ENCODE results near the gene DNAJB2. TPM values are rescaled to one million over a fixed set of nuclear protein-coding genes. Genes with fewer than 3 reads are reported as not detected.
"Not testable (repeated sequence)": the region's sequence is repeated elsewhere in the genome, so short reads cannot be mapped to it uniquely, and the experiment has no call there.

DNAJB2 gene
- polyA plus RNA-seq, 1 donor from 2014 or later = 7.8 TPM

DNA sequence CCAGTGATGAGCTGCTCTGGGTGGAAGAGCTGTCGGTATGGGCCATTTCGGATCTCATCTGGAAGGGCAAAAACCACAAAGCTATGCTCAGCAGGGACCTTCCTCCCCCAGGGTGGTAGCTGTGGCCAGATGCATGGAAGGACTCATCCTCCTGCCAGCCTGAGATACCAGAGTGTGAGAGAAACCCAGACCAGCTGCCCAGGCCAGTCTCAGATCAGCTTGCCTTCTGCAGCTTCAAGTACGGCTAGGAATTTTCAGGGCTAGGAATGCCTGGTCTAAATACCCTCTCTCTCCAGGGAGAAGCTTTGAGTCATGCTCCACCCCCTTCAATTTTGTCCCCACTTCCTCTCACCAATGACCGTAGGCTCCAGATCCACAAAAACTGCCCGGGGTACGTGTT, 27.5 kb upstream of the DNAJB2 start:
- Mint-ChIP-seq H3K4me3 (peak overlapping the region; percentile 84 to 97 (median 95)), H3K27ac (peak overlapping the region; percentile 59 to 88 (median 85)), H3K27me3 (no peaks in the 10 kb centered on the region), H3K9me3 (no peaks in the 10 kb centered on the region), H3K4me1 (peaks cover 42 to 65% (median 49%) of the 10 kb centered on the region in 3 donors), H3K36me3 (peaks cover 7% of the 10 kb centered on the region)

DNA sequence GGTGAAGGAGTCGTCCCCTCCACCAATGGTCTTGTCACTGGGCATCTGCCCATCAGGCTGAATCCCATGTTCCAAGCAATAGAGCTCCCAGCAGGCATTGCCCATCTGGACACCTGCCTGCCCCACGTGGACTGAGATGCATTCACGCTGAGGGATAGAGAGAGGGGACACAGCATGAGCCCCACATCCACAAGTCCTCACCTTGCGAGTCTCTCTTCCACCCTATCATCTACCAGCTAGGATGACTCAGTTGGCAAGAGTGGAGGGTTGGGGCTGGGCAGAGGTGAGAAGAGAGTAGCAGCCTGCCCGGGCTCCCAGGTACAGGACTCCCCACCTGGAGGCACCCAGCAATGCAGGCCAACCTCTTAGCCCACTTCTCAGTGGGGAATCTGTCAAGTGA, 27.1 kb upstream of the DNAJB2 start:
- peaks cover 7% of the 10 kb centered on the region for H3K36me3 Mint-ChIP-seq
- peak overlapping the region; percentile 84 to 97 (median 95) for H3K4me3 Mint-ChIP-seq
- H3K27ac Mint-ChIP-seq = peak overlapping the region; percentile 59 to 88 (median 88)
- H3K4me1 Mint-ChIP-seq = peaks cover 41 to 60% (median 49%) of the 10 kb centered on the region in 3 donors
- no peaks in the 10 kb centered on the region for H3K27me3 Mint-ChIP-seq
- no peaks in the 10 kb centered on the region for H3K9me3 Mint-ChIP-seq

DNA sequence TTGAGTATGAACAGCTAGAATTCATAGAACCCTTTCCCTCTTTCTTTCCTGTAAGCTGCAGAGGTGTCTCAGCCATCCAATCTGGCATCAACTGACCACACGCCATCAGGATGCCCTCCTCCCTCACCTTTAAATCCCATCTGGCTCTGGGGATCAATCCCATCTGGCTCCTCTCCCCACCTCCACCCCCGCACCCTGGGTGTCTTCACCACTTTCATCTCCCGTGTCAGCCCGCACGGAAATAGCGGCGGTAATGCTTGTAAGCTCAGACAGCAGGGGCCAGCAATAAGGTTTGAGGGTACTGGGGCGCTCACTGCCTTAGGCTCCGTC, 26.6 kb upstream of the DNAJB2 start:
- no peaks in the 10 kb centered on the region for H3K9me3 Mint-ChIP-seq

DNA sequence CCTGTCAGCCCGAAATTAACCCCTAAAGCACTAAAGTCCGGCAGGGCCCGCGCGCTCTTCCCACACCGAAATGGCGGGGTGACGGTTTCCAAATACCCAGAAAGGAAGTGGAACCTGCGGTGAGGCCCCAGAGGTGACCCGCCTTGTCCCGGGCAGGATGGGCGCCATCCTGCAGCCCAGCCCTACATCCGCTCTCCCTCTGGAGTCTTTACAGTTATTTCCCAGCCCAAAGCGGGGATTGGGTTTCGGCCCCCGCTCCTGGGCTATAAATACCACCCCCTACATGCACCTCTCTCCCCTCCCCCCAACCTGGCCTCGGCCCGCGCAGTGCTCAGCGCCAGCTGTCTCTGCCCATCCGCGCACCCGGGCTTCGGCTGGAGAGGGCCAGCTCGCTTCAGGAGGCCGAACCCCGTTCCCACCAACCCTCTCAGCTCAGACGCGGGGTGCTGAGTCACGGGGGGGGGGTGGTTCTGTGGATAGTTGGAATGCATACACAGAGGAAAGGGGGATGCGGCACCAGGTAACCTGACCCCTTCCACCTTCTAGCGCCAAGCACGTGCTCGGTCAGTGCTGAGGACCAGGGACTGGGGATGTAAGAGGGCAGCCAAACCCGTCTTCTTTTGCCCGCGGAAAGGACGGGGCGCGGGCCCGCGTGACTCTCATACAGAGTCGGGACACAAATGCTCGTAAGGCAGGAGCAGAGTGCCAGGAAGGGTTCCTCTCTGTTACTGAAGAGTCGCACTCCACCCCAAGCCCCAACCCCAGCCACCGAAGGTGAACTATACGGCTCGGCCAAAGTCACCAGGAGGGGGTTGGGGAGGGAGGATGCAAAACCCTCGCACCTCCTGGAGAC, 26.0 kb upstream of the DNAJB2 start, which contains the start of gene TUBA4B:
TSS of gene TUBA4B (plus strand) at position 344 of the 853 bp plus-strand sequence. CDS start at position 509, 165 bp downstream.
- H3K9me3 Mint-ChIP-seq = no peaks in the 10 kb centered on the region
- peaks cover 33 to 50% (median 43%) of the 10 kb centered on the region in 3 donors for H3K4me1 Mint-ChIP-seq
- no peaks in the 10 kb centered on the region for H3K27me3 Mint-ChIP-seq
- H3K4me3 Mint-ChIP-seq = peak within 1 kb of the TSS; percentile 84 to 97 (median 95)
- H3K27ac Mint-ChIP-seq = peak within 1 kb of the TSS; percentile 88 to 99 (median 88)
- peaks cover 6% of the 10 kb centered on the region for H3K36me3 Mint-ChIP-seq

More for the DNA sequence above, 26.6 kb upstream of the DNAJB2 start:
- peak overlapping the region; percentile 84 to 97 (median 95) for H3K4me3 Mint-ChIP-seq
- peaks cover 39 to 56% (median 47%) of the 10 kb centered on the region in 3 donors for H3K4me1 Mint-ChIP-seq
- H3K36me3 Mint-ChIP-seq = peaks cover 7% of the 10 kb centered on the region
- H3K27me3 Mint-ChIP-seq = no peaks in the 10 kb centered on the region
- peak overlapping the region; percentile 88 to 94 (median 88) for H3K27ac Mint-ChIP-seq

DNA sequence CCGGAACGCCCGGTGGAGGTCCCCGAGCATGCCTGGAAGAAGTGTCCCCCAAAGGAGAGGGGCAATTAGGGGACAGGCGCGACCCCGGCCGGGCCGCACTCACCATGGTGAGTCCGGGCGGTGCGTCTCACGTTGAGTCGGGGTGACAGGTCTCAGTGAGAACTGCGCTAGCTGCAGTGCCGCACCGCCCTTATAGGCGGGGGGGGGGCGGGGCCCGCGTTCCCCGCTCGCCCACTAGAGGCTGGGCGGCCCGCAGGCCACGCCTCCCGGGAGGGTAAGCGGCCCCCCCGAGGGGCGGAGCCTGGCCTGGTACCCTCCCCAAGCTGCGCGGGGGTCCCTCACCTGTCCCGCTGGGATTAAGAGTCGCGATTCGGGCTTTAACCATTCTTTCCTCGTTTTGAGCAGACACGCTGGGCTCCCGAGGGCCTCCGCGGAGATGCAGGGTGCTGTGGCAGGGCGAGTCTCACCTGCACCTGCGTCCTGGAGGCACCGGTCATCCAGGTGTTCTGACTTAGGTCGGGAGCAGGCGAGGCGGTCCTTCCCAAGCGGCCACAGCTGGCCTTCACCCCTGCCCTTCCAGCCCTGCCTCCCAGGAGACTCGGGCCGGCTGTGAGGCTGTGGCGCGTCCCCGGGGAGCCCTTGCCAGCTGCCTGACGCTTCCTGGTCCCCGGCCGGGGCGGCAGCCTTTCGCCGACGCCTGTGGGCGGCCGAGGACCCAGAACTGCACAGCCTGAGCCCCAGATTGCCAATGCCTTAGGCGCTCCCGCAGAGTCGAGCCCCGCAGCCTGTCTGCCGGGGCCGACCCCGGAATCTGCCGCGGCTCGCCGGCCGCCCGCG, 25.2 kb upstream of the DNAJB2 start, which contains the start of gene TUBA4A:
TSS of gene TUBA4A (minus strand) at position 166 of the 837 bp plus-strand sequence. CDS start at position 106, 60 bp downstream.
- Mint-ChIP-seq H3K4me1 (peaks cover 29 to 42% (median 36%) of the 10 kb centered on the region in 3 donors), H3K36me3 (peaks cover 6% of the 10 kb centered on the region), H3K9me3 (no peaks in the 10 kb centered on the region), H3K27me3 (no peaks in the 10 kb centered on the region), H3K27ac (peak within 1 kb of the TSS; percentile 88 to 99 (median 88)), H3K4me3 (peak within 1 kb of the TSS; percentile 84 to 97 (median 95))

DNA sequence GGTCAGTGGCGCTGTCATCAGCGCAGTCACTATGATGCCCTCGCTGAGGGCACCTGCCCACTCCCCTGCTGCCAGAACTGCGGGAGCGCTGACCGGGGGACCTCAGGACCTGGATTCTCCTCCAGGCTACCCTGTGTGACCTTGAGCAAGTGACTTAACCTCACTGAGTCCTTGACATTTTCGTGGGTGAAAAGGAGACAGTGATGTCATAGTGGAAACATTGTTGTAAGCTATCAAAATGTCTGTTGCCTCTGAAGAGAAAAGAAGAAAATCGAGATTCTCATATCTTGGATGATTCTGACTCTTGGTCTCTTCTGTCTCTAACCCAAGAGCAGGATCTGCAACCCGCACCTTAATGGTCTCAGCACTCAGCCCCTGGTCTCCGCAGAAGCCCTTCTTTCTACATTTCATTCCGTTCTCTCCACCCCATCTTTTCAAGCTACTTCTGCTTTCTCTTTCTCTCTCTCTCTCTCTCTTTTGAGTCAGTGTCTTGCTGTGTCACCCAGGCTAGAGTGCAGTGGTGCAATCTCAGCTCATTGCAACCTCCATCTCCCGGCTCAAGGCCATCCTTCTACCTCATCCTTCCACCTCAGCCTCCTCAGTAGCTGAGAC, 24.5 kb upstream of the DNAJB2 start:
- Mint-ChIP-seq H3K4me1 (peaks cover 22 to 36% (median 29%) of the 10 kb centered on the region in 3 donors), H3K4me3 (peak overlapping the region; percentile 84 to 97 (median 95)), H3K36me3 (peaks cover 6% of the 10 kb centered on the region), H3K27ac (peak overlapping the region; percentile 88 to 99 (median 88)), H3K9me3 (no peaks in the 10 kb centered on the region), H3K27me3 (no peaks in the 10 kb centered on the region)

DNA sequence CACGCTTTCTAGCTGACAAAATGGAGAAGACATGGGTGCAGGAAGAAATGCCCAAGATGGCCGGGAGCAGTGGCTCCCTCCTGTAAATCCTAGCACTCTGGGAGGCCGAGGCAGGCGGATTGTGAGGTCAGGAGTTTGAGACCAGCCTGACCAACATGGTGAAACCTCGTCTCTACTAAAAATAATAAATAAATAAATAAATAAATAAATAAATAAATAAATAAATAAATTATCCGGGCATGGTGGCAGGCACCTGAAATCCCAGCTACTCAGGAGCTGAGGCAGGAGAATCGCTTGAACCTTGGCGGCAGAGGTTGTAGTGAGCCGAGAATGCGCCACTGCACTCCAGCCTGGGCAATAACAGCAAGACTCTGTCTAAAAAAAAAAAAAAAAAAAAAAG, 20.2 kb upstream of the DNAJB2 start:
- H3K27ac Mint-ChIP-seq = peak overlapping the region in 1 of 3 donors; percentile 39
- H3K36me3 Mint-ChIP-seq, H3K4me3 Mint-ChIP-seq, H3K9me3 Mint-ChIP-seq, H3K4me1 Mint-ChIP-seq, H3K27me3 Mint-ChIP-seq: not testable (repeated sequence)

DNA sequence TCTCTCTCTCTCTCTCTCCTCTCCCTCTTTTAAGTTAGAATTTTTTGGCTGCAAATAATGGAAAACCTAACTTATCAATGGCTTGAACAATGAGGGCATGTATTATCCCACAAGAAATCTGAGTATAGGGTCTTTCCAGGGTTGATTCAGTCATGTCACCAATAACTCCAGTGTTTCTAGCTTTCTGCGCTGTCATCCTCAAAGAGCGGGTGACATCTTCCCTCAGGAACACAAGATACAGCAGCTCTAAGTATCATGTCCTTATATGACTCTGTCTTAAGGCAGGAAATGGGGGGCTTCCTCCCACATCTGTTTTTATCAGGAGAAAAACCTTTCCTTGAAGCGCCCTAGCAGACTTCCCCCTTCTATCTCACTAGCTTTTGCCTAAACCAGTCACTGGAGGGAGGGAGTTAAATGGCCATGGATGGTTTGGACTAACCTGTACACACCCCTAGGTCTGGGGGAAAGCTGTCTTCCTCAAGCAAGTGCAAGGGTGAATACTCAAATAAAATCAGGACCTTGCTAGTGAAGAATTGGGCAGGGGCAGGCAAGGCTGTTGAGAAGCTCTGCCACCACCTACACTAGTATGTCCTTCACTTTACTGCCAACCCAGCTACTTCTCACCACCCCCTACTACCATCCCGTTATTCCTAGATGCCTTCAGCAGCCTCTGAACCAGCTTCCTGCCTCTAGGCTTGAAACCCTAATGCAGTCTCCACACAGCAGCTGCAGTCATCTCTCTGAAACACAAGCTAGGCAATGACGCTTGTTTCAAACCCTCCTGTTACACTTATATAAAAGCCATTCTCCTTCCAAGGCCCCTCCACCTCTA, 17.9 kb upstream of the DNAJB2 start:
- Mint-ChIP-seq H3K36me3 (peaks cover 2% of the 10 kb centered on the region), H3K27ac (peak overlapping the region in 1 of 3 donors; percentile 40), H3K27me3 (no peaks in the 10 kb centered on the region), H3K4me3 (peak overlapping the region in 1 of 4 donors; percentile 40), H3K9me3 (no peaks in the 10 kb centered on the region), H3K4me1 (peaks cover 0 to 4% (median 0%) of the 10 kb centered on the region in 3 donors)

DNA sequence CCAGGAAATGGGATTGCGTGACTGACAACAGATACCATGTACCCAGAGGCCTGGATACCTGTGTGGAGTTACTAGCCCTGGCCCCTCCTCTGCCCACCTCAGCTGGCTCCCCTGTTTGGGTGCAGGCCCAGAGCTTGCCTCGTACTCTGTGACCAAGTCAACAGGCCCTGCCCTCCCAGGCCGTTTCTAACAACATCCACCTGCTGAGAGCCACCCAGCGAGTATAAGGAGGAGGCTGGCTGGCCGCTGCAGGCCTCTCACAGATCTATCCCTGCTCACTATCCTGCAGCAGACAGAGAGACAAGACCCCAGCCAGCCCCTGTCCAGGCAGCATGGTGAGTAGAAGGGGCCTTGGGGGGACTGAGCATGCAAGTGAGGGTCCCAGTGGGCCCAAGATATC, 12.9 kb upstream of the DNAJB2 start:
- Mint-ChIP-seq H3K27me3 (no peaks in the 10 kb centered on the region), H3K27ac (no peak overlapping the region), H3K9me3 (no peaks in the 10 kb centered on the region), H3K4me3 (no peak overlapping the region), H3K36me3 (peaks cover 2% of the 10 kb centered on the region), H3K4me1 (peaks cover 0 to 4% (median 0%) of the 10 kb centered on the region in 3 donors)

DNA sequence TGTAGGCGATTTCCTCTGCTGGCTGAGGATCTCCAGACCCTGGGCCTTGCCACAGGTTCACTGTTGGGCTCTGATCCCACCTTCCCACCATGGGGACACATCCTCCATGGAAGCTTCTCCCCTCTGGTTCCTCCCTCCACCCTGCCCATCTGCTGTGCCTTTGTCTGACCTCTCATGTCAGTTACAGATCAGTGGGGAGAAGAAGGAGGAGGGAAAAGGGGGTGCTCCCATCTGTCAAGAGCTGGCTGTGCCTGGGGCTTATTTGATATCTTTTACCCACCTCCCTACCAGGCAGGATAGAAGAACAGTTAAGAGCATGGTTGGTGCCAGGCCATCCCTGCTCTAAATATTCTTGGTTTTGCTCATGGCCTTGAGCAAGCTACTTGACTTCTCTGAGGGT, 12.3 kb upstream of the DNAJB2 start:
- Mint-ChIP-seq H3K27me3 (no peaks in the 10 kb centered on the region), H3K4me1 (peaks cover 0 to 4% (median 1%) of the 10 kb centered on the region in 3 donors), H3K27ac (no peak overlapping the region), H3K36me3 (peaks cover 4% of the 10 kb centered on the region), H3K4me3 (no peak overlapping the region), H3K9me3 (no peaks in the 10 kb centered on the region)

DNA sequence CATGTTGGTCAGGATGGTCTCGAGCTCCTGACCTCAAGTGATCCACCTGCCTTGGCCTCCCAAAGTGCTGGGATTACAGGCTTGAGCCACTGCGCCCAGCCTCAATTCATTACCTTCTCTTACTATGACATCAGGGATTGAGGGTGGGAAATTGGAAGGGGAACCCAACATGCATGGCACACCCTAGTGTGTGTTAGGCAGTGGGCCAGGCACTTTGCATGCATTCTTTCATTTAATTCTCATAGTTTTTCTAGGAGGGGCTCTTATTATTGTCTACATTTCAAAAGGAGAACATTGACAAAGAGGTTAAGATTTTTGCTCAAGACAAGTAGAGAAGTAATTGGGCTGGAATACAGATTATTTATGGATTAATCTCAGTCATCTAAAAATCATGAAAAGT, 10.9 kb upstream of the DNAJB2 start:
- Mint-ChIP-seq H3K4me1 (peaks cover 0 to 4% (median 1%) of the 10 kb centered on the region in 3 donors), H3K27me3 (no peaks in the 10 kb centered on the region), H3K9me3 (no peaks in the 10 kb centered on the region), H3K36me3 (peaks cover 2% of the 10 kb centered on the region), H3K4me3 (no peak overlapping the region), H3K27ac (no peak overlapping the region)

DNA sequence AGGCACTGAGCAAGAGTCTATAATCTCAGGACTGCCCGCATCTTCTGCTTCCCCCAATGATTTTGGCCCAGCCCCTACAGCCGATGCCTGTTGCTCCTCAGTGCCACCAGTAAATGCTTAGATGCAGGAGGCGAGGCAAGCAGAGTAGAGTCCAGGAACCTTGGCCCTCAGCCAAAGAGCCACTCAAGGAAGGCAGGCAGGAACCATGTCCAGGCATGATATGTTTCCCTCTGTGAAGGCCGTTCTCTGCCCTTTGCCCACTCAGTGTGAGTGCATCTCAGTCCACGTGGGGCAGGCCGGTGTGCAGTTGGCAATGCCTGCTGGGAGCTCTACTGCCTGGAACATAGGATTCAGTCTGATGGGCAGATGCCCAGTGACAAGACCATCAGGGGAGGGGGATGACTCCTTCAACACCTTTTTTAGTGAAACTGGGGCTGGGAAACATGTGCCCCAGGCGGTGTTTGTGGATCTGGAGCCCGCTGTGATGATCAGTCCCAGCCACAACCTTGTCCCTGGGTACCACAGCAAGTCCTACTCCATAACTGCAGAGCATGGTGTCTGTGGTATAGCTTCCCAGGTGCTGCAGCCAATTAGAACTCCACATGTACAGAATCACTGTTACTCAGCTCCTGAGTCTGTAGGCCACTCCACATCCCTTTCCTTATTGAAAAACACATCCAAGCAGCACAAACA, 9.7 kb upstream of the DNAJB2 start:
- H3K27me3 Mint-ChIP-seq = no peaks in the 10 kb centered on the region
- H3K36me3 Mint-ChIP-seq = peaks cover 5% of the 10 kb centered on the region
- no peak overlapping the region for H3K4me3 Mint-ChIP-seq
- H3K27ac Mint-ChIP-seq = no peak overlapping the region
- peaks cover 0 to 7% (median 7%) of the 10 kb centered on the region in 3 donors for H3K4me1 Mint-ChIP-seq
- no peaks in the 10 kb centered on the region for H3K9me3 Mint-ChIP-seq

DNA sequence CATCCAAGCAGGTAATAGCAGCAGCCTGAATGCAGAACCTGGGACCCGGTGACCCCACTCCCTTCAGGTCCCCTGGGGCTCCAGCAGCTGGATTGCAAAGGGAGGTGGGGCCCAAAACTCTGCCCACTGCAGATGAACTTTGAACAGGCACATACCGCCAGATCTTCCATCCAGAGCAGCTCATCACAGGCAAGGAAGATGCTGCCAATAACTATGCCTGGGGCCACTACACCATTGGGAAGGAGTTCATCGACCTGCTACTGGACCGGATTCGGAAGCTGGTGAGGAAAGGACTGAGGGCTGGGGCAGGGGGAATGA, 9.2 kb upstream of the DNAJB2 start:
- Mint-ChIP-seq H3K4me1 (peaks cover 0 to 11% (median 11%) of the 10 kb centered on the region in 3 donors), H3K36me3 (peaks cover 9% of the 10 kb centered on the region), H3K9me3 (no peaks in the 10 kb centered on the region), H3K27ac (no peak overlapping the region), H3K27me3 (no peaks in the 10 kb centered on the region), H3K4me3 (no peak overlapping the region)
